PC-9 (cell line): ENCODE results near the gene RTF2.

Experiments
- EZH2 ChIP-seq: fragments of 200-600 bp; sonication (generic); IDR thresholded peaks from 2 replicates; pipeline ENCODE4 v1.8.0; 2017; ENCODE audit warnings: antibody characterized with exemption, low read depth
- TF ChIP-seq, protein P1 (sequence below): fragments of 200-600 bp; sonication (generic); conservative IDR thresholded peaks from 2 replicates; pipeline ENCODE4 v1.6.1; 2017; ENCODE audit warnings: mixed run types, antibody characterized with exemption, mild to moderate bottlenecking, moderate library complexity

GRCh38 chr20:56445130-56445529, 23.3 kb upstream of the RTF2 start:
- TF ChIP-seq, protein P1, sequence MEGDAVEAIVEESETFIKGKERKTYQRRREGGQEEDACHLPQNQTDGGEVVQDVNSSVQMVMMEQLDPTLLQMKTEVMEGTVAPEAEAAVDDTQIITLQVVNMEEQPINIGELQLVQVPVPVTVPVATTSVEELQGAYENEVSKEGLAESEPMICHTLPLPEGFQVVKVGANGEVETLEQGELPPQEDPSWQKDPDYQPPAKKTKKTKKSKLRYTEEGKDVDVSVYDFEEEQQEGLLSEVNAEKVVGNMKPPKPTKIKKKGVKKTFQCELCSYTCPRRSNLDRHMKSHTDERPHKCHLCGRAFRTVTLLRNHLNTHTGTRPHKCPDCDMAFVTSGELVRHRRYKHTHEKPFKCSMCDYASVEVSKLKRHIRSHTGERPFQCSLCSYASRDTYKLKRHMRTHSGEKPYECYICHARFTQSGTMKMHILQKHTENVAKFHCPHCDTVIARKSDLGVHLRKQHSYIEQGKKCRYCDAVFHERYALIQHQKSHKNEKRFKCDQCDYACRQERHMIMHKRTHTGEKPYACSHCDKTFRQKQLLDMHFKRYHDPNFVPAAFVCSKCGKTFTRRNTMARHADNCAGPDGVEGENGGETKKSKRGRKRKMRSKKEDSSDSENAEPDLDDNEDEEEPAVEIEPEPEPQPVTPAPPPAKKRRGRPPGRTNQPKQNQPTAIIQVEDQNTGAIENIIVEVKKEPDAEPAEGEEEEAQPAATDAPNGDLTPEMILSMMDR = no peak
- TF ChIP-seq EZH2 = no peak
